Measurements from ENCODE around the gene TMEM62.

GRCh38 chr15:43086551-43086950, 46.8 kb upstream of the TMEM62 start:
- TF ChIP-seq, protein P1, sequence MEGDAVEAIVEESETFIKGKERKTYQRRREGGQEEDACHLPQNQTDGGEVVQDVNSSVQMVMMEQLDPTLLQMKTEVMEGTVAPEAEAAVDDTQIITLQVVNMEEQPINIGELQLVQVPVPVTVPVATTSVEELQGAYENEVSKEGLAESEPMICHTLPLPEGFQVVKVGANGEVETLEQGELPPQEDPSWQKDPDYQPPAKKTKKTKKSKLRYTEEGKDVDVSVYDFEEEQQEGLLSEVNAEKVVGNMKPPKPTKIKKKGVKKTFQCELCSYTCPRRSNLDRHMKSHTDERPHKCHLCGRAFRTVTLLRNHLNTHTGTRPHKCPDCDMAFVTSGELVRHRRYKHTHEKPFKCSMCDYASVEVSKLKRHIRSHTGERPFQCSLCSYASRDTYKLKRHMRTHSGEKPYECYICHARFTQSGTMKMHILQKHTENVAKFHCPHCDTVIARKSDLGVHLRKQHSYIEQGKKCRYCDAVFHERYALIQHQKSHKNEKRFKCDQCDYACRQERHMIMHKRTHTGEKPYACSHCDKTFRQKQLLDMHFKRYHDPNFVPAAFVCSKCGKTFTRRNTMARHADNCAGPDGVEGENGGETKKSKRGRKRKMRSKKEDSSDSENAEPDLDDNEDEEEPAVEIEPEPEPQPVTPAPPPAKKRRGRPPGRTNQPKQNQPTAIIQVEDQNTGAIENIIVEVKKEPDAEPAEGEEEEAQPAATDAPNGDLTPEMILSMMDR (IDR thresholded peaks at IDR 0.05): no peak
- no peak for TF ChIP-seq POLR2A (IDR thresholded peaks at IDR 0.05)
